Endothelial cell of umbilical vein (primary cell): ENCODE data around the gene LRFN2.

Experiments used
- CTCF ChIP-seq, 2 donors: IDR thresholded peaks; 1 replicate in 1 of 2; 2 replicates in 1 of 2; pipeline ENCODE4 v1.5.1; 2011; ENCODE audit warnings: low read length in 2 of 2, mild to moderate bottlenecking in 2 of 2, moderate library complexity in 2 of 2, control low read depth in 1 of 2, inconsistent platforms in 1 of 2, low read depth in 1 of 2; ENCODE audit not compliant: insufficient read depth in 1 of 2; ENCODE audit errors: extremely low read depth in 1 of 2
- EZH2 ChIP-seq: IDR thresholded peaks from 2 replicates; pipeline ENCODE4 v1.6.1; 2012; ENCODE audit warnings: borderline replicate concordance, low read depth, mild to moderate bottlenecking, moderate library complexity, low read length, inconsistent platforms; ENCODE audit not compliant: severe bottlenecking
- FOS ChIP-seq: IDR thresholded peaks from 2 replicates; pipeline ENCODE4 v1.6.1; 2011; ENCODE audit warnings: mild to moderate bottlenecking, low read length, moderate library complexity, borderline replicate concordance; ENCODE audit not compliant: insufficient read depth
- GATA2 ChIP-seq: IDR thresholded peaks from 2 replicates; pipeline ENCODE4 v1.7.0; 2011; ENCODE audit warnings: low read depth, mild to moderate bottlenecking, moderate library complexity, mixed read lengths, low read length; ENCODE audit not compliant: insufficient read length, insufficient read depth
- JUN ChIP-seq: IDR thresholded peaks from 2 replicates; pipeline ENCODE4 v1.6.1; 2011; ENCODE audit warnings: borderline replicate concordance, low read depth; ENCODE audit not compliant: insufficient read length, insufficient read depth
- MAX ChIP-seq: IDR thresholded peaks from 2 replicates; pipeline ENCODE4 v1.6.1; 2011; ENCODE audit not compliant: insufficient read depth, insufficient read length
- MYC ChIP-seq: IDR thresholded peaks from one replicate; pipeline ENCODE4 v1.6.1; 2011; ENCODE audit warnings: mild to moderate bottlenecking, low read depth, low read length
- POLR2A ChIP-seq: IDR thresholded peaks from 2 replicates; pipeline ENCODE4 v1.6.1; 2012; ENCODE audit warnings: low read depth, mild to moderate bottlenecking, control low read depth, low read length
- POLR2AphosphoS5 ChIP-seq: IDR thresholded peaks from 2 replicates; pipeline ENCODE4 v1.6.1; 2012; ENCODE audit warnings: low read depth, mild to moderate bottlenecking, control low read depth, low read length, moderate library complexity; ENCODE audit not compliant: insufficient read depth

GRCh38 chr6:40623178-40623577 lies 36.0 kb upstream of the LRFN2 start:
- TF ChIP-seq CTCF (IDR thresholded peaks at IDR 0.05; ENCODE audit: extremely low read depth in 1 of 2, insufficient read depth in 1 of 2, low read depth in 1 of 2, low read length in 2 of 2): no peak
- TF ChIP-seq EZH2: no peak
- no peak for TF ChIP-seq POLR2A
- no peak for TF ChIP-seq MYC
- no peak for TF ChIP-seq JUN
- no peak for TF ChIP-seq POLR2AphosphoS5
- TF ChIP-seq MAX: no peak
- no peak for TF ChIP-seq FOS
- TF ChIP-seq GATA2: no peak
